ENCODE data around the gene NMNAT2.

DNA sequence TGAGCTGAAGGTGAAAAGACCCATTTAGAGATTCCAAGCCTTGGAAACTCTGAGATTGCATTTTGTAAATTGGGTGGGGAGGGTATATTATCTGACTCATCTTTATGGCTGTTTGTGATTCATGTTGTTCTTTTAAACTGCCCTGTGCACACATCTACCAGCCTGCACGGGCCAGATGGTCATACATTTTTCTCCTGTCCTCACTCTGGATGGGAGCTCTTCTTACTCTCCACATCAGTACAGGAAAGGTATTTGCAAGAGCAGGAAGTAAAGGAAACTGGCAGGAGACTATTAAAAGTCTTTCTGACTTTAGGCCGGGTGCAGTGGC is 14.3 kb upstream of the NMNAT2 start:
- TF ChIP-seq CTCF (IDR thresholded peaks at IDR 0.05) (no peak), POLR2A (IDR thresholded peaks at IDR 0.05) (no peak)
